HG03575 (cell line): ENCODE measurements around the gene VPS33B.

Experiments
- ATAC-seq: cut with Tn5 transposase; IDR thresholded peaks from one replicate; pipeline ENCODE4 v1.9.1; 2021; ENCODE audit not compliant: unreplicated experiment, insufficient number of reproducible peaks, low FRiP score; ENCODE audit errors: extremely low read depth

The VPS33B gene

GRCh38 chr15:90987561-90988141 is 34.7 kb downstream of the VPS33B start:
- no peak for ATAC-seq

GRCh38 chr15:90986790-90987507 is 35.4 kb downstream of the VPS33B start:
- ATAC-seq = no peak

GRCh38 chr15:90982135-90982534 is 40.3 kb downstream of the VPS33B start:
- no peak for ATAC-seq

GRCh38 chr15:90981681-90982080 is 40.7 kb downstream of the VPS33B start:
- no peak for ATAC-seq

GRCh38 chr15:90979582-90979981 is 42.8 kb downstream of the VPS33B start:
- no peak for ATAC-seq

- no peak for ATAC-seq
Observed at GRCh38 chr15:90974216-90974615, 48.2 kb downstream of the VPS33B start.

GRCh38 chr15:90972133-90972532 is 50.3 kb downstream of the VPS33B start:
- no peak for ATAC-seq

- ATAC-seq = no peak
Observed at GRCh38 chr15:90970274-90970673, 52.1 kb downstream of the VPS33B start.

GRCh38 chr15:90968434-90968833 is 54.0 kb downstream of the VPS33B start:
- ATAC-seq = no peak

- no peak for ATAC-seq
Observed at GRCh38 chr15:90967206-90967605, 55.2 kb downstream of the VPS33B start.

- ATAC-seq = no peak
Observed at GRCh38 chr15:90966262-90966661, 56.1 kb downstream of the VPS33B start.

- ATAC-seq = no peak
Observed at GRCh38 chr15:90962021-90962420, 60.4 kb downstream of the VPS33B start.

GRCh38 chr15:90960298-90961091 is 61.9 kb downstream of the VPS33B start:
- ATAC-seq = no peak

- ATAC-seq = no peak
Observed at GRCh38 chr15:90959894-90960293, 62.5 kb downstream of the VPS33B start.

GRCh38 chr15:90959028-90959595 is 63.3 kb downstream of the VPS33B start:
- no peak for ATAC-seq

- ATAC-seq = no peak
Observed at GRCh38 chr15:90957791-90958190, 64.6 kb downstream of the VPS33B start.

GRCh38 chr15:90957031-90957790 is 65.2 kb downstream of the VPS33B start:
- ATAC-seq = no peak

GRCh38 chr15:90956274-90957030 is 65.9 kb downstream of the VPS33B start:
- ATAC-seq = no peak
